Gastrocnemius medialis (tissue), 4 donors: ENCODE measurements around the gene CCR5. TPM values are rescaled to one million over a fixed set of nuclear protein-coding genes. Genes with fewer than 3 reads are reported as not detected.

Experiments used
- ATAC-seq, 2 donors: fragments of 150-250 bp; one replicate each; pipeline ENCODE4 v1.9.1; 2016
- DNase-seq, 2 donors: peaks; one replicate each; pipeline ENCODE4 v3.0.0-alpha.2; 2019
- H3K27ac ChIP-seq, 4 donors: fragments of 200-600 bp; sonication (generic); 1 replicate in 1 of 4; 2 replicates in 3 of 4; pipeline ENCODE4 v1.5.1; 2016 to 2018; ENCODE audit warnings: mild to moderate bottlenecking in 2 of 4, moderate library complexity in 1 of 4
- H3K27me3 ChIP-seq, 3 donors: fragments of 200-600 bp; sonication (generic) in 2 of 3; 1 replicate in 1 of 3; 2 replicates in 2 of 3; pipeline versions ENCODE4 v1.5.1 to v1.6.0; 2016 to 2019; ENCODE audit warnings: mild to moderate bottlenecking in 1 of 3, moderate library complexity in 1 of 3
- H3K36me3 ChIP-seq, 2 donors: fragments of 200-600 bp; sonication (generic) in 1 of 2; one replicate each; pipeline ENCODE4 v1.5.1; 2017 to 2018
- H3K4me1 ChIP-seq, 2 donors: fragments of 200-600 bp; sonication (generic) in 1 of 2; one replicate each; pipeline ENCODE4 v1.5.1; 2016 to 2017; ENCODE audit warnings: mild to moderate bottlenecking in 2 of 2
- H3K4me3 ChIP-seq, 4 donors: fragments of 200-600 bp; sonication (generic) in 3 of 4; 1 replicate in 1 of 4; 2 replicates in 3 of 4; pipeline ENCODE4 v1.5.1; 2016 to 2019; ENCODE audit warnings: mild to moderate bottlenecking in 2 of 4
- H3K9me3 ChIP-seq, 3 donors: fragments of 200-600 bp; sonication (generic) in 2 of 3; 1 replicate in 1 of 3; 2 replicates in 2 of 3; pipeline ENCODE4 v1.5.1; 2016 to 2019
- CTCF ChIP-seq, 5 experiments: fragments of 450-650 bp in 3 of 5; fragments of 200-600 bp in 2 of 5; sonication (generic) in 2 of 5; IDR thresholded peaks in 4 of 5; conservative IDR thresholded peaks in 1 of 5; 1 replicate in 4 of 5; 2 replicates in 1 of 5; pipeline ENCODE4 v1.5.1; 2016 to 2019; ENCODE audit warnings: antibody characterized with exemption in 5 of 5, mild to moderate bottlenecking in 3 of 5, moderate library complexity in 3 of 5
- POLR2A ChIP-seq, 2 donors: fragments of 450-650 bp; IDR thresholded peaks; one replicate each; pipeline ENCODE4 v1.6.1; 2017; ENCODE audit warnings: antibody characterized with exemption in 2 of 2, mild to moderate bottlenecking in 2 of 2, moderate library complexity in 2 of 2
- in situ Hi-C, 4 donors: fragments of 200-750 bp; cut with MboI; loops; one replicate each; pipeline versions ENCODE4 v1.15.0 to v1.8.0; 2017; ENCODE audit warnings: low sequenced_read_pairs in 4 of 4
- intact Hi-C: fragments of 100-400 bp; cut with DNase I; formaldehyde crosslinking; loops from one replicate; pipeline ENCODE4 v1.15.1; 2023; ENCODE audit warnings: low total_unique reads
- total RNA-seq, 4 donors: library from RNA; depleted of rRNA; stranded (reverse); fragments of >200 nt; gene quantifications; one replicate each; pipeline versions ENCODE4 v1.1.0 to v1.2.3, GENCODE V29; 2016

Gene CCR5
- total RNA-seq, 4 donors from 2014 or later, result 0.07 to 0.20 (median 0.10) TPM; not detected in 1

GRCh38 chr3:46359733-46360493 lies 10.8 kb upstream of the CCR5 start:
- Histone ChIP-seq H3K4me3 (no peak overlapping the region), H3K36me3 (no peaks in the 10 kb centered on the region), H3K9me3 (no peaks in the 10 kb centered on the region), H3K27me3 (peaks cover 0 to under 1% (median 0%) of the 10 kb centered on the region in 3 donors), H3K4me1 (peaks cover 0 to 4% of the 10 kb centered on the region in 2 donors), H3K27ac (no peak overlapping the region)
- no peak for TF ChIP-seq CTCF (IDR thresholded peaks at IDR 0.05 in 4 of 5, conservative IDR thresholded peaks at IDR 0.05 in 1 of 5)
- TF ChIP-seq POLR2A (IDR thresholded peaks at IDR 0.05), result no peak
- in situ Hi-C loops (loop anchor here in 1 of 4 donors (25.0 kb wide), 2 partner anchors 273 to 423 kb away; partner anchors contain the start of gene CXCR6), intact Hi-C loops (no loop called here)
- DNase-seq (no peak), ATAC-seq (peak in 1 of 2 donors; percentile 51)

DNA sequence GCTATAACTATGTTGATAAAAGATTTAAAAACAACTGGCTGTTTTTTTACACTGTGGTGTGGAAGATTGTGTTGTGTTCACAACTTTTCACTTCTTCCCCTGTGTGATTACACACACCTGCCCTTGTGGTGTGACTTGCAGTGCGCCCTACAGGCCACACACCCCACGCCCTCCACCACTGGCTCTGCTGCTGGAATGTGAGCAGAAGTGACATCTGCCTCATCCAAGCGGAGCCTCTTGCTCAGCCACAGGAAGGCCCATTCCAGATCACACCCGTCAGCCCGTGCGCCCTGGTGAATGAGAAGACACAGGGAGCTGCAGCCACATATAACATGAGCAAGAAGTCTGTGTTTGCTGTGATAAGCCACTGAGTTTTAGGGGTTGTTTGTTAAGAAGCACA lies 9.8 kb upstream of the CCR5 start:
- TF ChIP-seq POLR2A (IDR thresholded peaks at IDR 0.05), result no peak
- no peak for TF ChIP-seq CTCF (IDR thresholded peaks at IDR 0.05 in 4 of 5, conservative IDR thresholded peaks at IDR 0.05 in 1 of 5)
- in situ Hi-C loops (loop anchor here in 1 of 4 donors (25.0 kb wide), 2 partner anchors 274 to 424 kb away; partner anchors contain the start of gene CXCR6), intact Hi-C loops (no loop called here)
- no peak overlapping the region for H3K27ac ChIP-seq
- DNase-seq, result no peak
- no peak for ATAC-seq
- H3K36me3 ChIP-seq, result no peaks in the 10 kb centered on the region
- no peak overlapping the region for H3K4me3 ChIP-seq
- peaks cover 0 to 4% of the 10 kb centered on the region in 2 donors for H3K4me1 ChIP-seq
- H3K27me3 ChIP-seq, result no peaks in the 10 kb centered on the region
- no peaks in the 10 kb centered on the region for H3K9me3 ChIP-seq

GRCh38 chr3:46361408-46362283 lies 9.1 kb upstream of the CCR5 start:
- H3K27ac ChIP-seq, result no peak overlapping the region
- peak in 1 of 2 donors; percentile 30 for DNase-seq
- no peaks in the 10 kb centered on the region for H3K9me3 ChIP-seq
- no peak for TF ChIP-seq POLR2A (IDR thresholded peaks at IDR 0.05)
- no peak for TF ChIP-seq CTCF (IDR thresholded peaks at IDR 0.05 in 4 of 5, conservative IDR thresholded peaks at IDR 0.05 in 1 of 5)
- no peaks in the 10 kb centered on the region for H3K36me3 ChIP-seq
- in situ Hi-C loops, result loop anchor here in 1 of 4 donors (25.0 kb wide), 2 partner anchors 274 to 424 kb away; partner anchors contain the start of gene CXCR6
- intact Hi-C loops, result no loop called here
- ATAC-seq, result peak; percentile 89 to 95
- H3K27me3 ChIP-seq, result no peaks in the 10 kb centered on the region
- peaks cover 0 to 4% of the 10 kb centered on the region in 2 donors for H3K4me1 ChIP-seq
- H3K4me3 ChIP-seq, result no peak overlapping the region

- intact Hi-C loops, result no loop called here
- ATAC-seq (no peak), DNase-seq (no peak)
- Histone ChIP-seq H3K4me1 (peaks cover 0 to 4% of the 10 kb centered on the region in 2 donors), H3K27ac (no peak overlapping the region), H3K4me3 (no peak overlapping the region), H3K27me3 (peaks cover 0 to 4% (median 2%) of the 10 kb centered on the region in 3 donors), H3K9me3 (no peaks in the 10 kb centered on the region), H3K36me3 (no peaks in the 10 kb centered on the region)
- in situ Hi-C loops, result loop anchor here in 1 of 4 donors (25.0 kb wide), 2 partner anchors 278 to 428 kb away; partner anchors contain the start of gene CXCR6
- TF ChIP-seq POLR2A (IDR thresholded peaks at IDR 0.05) (no peak), CTCF (IDR thresholded peaks at IDR 0.05 in 4 of 5, conservative IDR thresholded peaks at IDR 0.05 in 1 of 5) (no peak)
Measured at GRCh38 chr3:46365041-46365440, 5.7 kb upstream of the CCR5 start.
